Mammary epithelial cell (primary cell): ENCODE results near the gene CEP104.

Experiments used
- EZH2 ChIP-seq: IDR thresholded peaks from 2 replicates; pipeline ENCODE4 v1.6.1; 2012; ENCODE audit warnings: low read length, inconsistent platforms, borderline replicate concordance
- TF ChIP-seq, protein P1 (sequence below), 2 donors: IDR thresholded peaks in 1 of 2; conservative IDR thresholded peaks in 1 of 2; 2 replicates each; pipeline ENCODE4 v1.5.1; 2011 to 2012; ENCODE audit warnings: inconsistent platforms in 2 of 2, low read length in 2 of 2, mild to moderate bottlenecking in 2 of 2, control low read depth in 1 of 2, low read depth in 1 of 2; ENCODE audit not compliant: insufficient read depth in 1 of 2; ENCODE audit errors: extremely low read depth in 1 of 2

DNA sequence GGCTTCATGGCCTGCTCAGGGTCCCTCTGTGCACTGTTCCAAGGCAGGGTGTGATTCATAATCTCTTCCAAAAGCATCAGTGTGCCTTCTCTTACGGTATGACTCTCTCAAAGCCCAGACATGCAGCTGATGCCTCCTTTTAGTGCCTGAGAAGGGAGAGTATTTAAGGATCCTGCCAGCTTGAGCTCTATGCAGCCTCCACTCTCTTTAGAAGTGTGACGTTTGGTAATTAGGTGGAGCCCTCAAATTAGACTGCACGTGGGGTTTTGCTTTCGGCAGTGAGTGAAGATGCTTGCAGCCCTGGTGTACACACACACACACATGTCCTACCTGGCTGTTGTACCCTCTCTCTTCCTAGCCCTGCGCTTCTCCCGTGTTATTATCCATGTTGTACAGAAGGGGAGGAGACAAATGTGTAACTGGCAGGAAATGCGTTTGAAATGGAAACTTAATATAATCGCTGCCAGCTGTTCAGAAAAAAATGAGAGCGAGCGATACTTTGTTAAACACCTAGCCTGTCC lies 45.6 kb upstream of the CEP104 start:
- TF ChIP-seq, protein P1, sequence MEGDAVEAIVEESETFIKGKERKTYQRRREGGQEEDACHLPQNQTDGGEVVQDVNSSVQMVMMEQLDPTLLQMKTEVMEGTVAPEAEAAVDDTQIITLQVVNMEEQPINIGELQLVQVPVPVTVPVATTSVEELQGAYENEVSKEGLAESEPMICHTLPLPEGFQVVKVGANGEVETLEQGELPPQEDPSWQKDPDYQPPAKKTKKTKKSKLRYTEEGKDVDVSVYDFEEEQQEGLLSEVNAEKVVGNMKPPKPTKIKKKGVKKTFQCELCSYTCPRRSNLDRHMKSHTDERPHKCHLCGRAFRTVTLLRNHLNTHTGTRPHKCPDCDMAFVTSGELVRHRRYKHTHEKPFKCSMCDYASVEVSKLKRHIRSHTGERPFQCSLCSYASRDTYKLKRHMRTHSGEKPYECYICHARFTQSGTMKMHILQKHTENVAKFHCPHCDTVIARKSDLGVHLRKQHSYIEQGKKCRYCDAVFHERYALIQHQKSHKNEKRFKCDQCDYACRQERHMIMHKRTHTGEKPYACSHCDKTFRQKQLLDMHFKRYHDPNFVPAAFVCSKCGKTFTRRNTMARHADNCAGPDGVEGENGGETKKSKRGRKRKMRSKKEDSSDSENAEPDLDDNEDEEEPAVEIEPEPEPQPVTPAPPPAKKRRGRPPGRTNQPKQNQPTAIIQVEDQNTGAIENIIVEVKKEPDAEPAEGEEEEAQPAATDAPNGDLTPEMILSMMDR (conservative IDR thresholded peaks at IDR 0.05 in 1 of 2, IDR thresholded peaks at IDR 0.05 in 1 of 2; ENCODE audit: extremely low read depth in 1 of 2, insufficient read depth in 1 of 2, low read depth in 1 of 2, low read length in 2 of 2) = no peak
- TF ChIP-seq EZH2 = no peak
